Gastrocnemius medialis (tissue), 4 donors: Measurements from ENCODE around the gene CAPZA2.

Source experiments
- CTCF ChIP-seq, 5 experiments: fragments of 450-650 bp in 3 of 5; fragments of 200-600 bp in 2 of 5; sonication (generic) in 2 of 5; IDR thresholded peaks in 4 of 5; conservative IDR thresholded peaks in 1 of 5; 1 replicate in 4 of 5; 2 replicates in 1 of 5; pipeline ENCODE4 v1.5.1; 2016 to 2019; ENCODE audit warnings: antibody characterized with exemption in 5 of 5, mild to moderate bottlenecking in 3 of 5, moderate library complexity in 3 of 5
- POLR2A ChIP-seq, 2 donors: fragments of 450-650 bp; IDR thresholded peaks; one replicate each; pipeline ENCODE4 v1.6.1; 2017; ENCODE audit warnings: antibody characterized with exemption in 2 of 2, mild to moderate bottlenecking in 2 of 2, moderate library complexity in 2 of 2

GRCh38 chr7:116967254-116967922 is 105.0 kb downstream of the CAPZA2 start:
- TF ChIP-seq CTCF (IDR thresholded peaks at IDR 0.05 in 4 of 5, conservative IDR thresholded peaks at IDR 0.05 in 1 of 5) (no peak), POLR2A (IDR thresholded peaks at IDR 0.05) (no peak)
